GM18873 (cell line): Measurements from ENCODE around the gene ZNF316.

Experiments used
- ATAC-seq: cut with Tn5 transposase; IDR thresholded peaks from one replicate; pipeline ENCODE4 v1.9.1; 2021; ENCODE audit warnings: mild to moderate bottlenecking, moderate library complexity, moderate number of reproducible peaks; ENCODE audit not compliant: unreplicated experiment, low FRiP score

ZNF316 gene

GRCh38 chr7:6675807-6676405 lies 38.8 kb downstream of the ZNF316 start:
- ATAC-seq = no peak

DNA sequence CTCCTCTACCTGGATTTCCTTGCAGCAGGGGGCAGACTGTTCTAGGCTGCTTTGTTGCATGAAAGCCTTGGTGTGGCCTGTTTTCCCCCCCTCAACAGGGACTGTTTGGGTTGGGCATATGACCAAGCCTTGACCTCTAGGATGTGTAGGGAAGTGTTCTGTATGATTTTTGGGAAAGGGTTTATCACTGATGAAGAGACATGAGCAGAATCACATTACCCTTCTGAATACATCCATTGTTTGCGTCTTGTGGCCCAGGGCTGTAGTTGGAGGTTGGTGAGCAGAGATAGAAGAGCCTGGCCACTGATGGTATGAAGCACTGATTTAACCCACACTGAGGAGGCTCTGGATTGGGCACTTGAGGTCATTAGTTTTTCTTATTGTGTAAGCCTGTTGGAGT lies 43.0 kb downstream of the ZNF316 start:
- ATAC-seq = no peak

DNA sequence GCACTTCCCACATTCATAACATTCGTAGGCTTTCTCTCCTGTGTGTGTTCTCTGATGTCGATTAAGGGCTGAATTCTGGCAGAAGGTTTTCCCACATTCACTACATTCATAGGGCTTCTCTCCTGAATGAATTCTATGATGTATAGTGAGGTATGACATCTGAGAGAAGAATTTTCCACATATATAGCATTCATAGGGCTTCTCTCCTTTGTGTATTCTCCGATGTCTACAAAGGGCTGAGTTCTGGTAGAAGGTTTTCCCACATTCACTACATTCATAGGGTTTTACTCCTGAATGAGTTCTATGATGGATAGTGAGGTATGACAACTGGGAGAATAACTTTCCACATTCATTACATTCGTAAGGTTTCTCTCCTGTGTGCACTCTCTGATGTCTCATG lies 54.0 kb downstream of the ZNF316 start:
- ATAC-seq = no peak

DNA sequence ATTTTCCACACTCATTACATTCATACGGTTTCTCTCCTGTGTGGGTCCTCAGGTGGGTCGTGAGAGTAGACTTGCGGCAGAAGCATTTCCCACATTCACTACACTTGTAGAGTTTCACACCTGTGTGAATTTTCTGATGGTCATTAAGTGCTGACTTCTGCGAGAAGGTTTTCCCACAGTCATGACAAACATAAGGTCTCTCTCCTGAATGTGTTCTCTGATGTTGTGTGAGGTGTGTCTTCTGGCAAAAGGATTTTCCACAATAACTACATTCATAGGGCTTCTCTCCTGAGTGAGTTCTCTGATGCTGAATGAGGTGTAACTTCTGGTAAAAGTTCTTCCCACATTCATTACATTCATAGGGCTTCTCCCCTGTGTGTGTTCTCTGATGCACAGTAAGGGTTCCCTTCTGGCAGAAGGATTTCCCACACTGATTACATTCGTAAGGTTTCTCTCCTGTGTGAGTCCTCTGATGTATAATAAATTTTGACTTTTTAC lies 54.5 kb downstream of the ZNF316 start:
- ATAC-seq = no peak

- ATAC-seq = no peak
These were observed 63.7 kb downstream of the ZNF316 start for GRCh38 chr7:6700793-6701192.

GRCh38 chr7:6701860-6702259 lies 64.7 kb downstream of the ZNF316 start:
- no peak for ATAC-seq
